Left renal cortex interstitium (tissue), 4 donors: ENCODE results near the gene ADAM15. TPM values are rescaled to one million over a fixed set of nuclear protein-coding genes. Genes with fewer than 3 reads are reported as not detected.
A peak's percentile ranks its signal among the peaks of the same experiment; 100 is the strongest.

Experiments used
- DNase-seq, 4 donors: peaks; one replicate each; pipeline ENCODE4 v3.0.0-alpha.2; 2013; ENCODE audit warnings: low read depth in 4 of 4, low spot score in 2 of 4, missing footprints in 1 of 4
- polyA plus RNA-seq, 4 donors: library from polyadenylated mRNA; unstranded; fragments of 120-200 nt; gene quantifications; one replicate each; pipeline ENCODE4 v1.2.1, GENCODE V29; 2013; ENCODE audit not compliant: insufficient read length in 4 of 4

The ADAM15 gene
- 10 to 100 TPM; 36.7 to 55.8 (median 55.4) TPM for polyA plus RNA-seq

- DNase-seq = no peak
Measured at GRCh38 chr1:155050560-155051341, at the start of gene ADAM15. Gene ADAM15, plus strand, starts transcription at chr1:155051316. Its CDS starts 71 bp downstream, at chr1:155051387.

- DNase-seq = peak in 1 of 4 donors; percentile 63
Measured at GRCh38 chr1:155001425-155001674, 49.8 kb upstream of the ADAM15 start.

- DNase-seq = peak; percentile 94 to 98 (median 98)
Measured at GRCh38 chr1:155001675-155002463, 49.2 kb upstream of the ADAM15 start.

GRCh38 chr1:155002464-155003226, 48.5 kb upstream of the ADAM15 start, which contains the start of gene ZBTB7B:
Gene ZBTB7B, plus strand, starts transcription at chr1:155002802. Its CDS starts 11,859 bp downstream, at chr1:155014661.
- DNase-seq = peak in 1 of 4 donors; percentile 23

- DNase-seq = no peak
Measured at GRCh38 chr1:155003227-155003765, 47.8 kb upstream of the ADAM15 start.

- DNase-seq = no peak
Measured at GRCh38 chr1:155003766-155004351, 47.3 kb upstream of the ADAM15 start.

- no peak for DNase-seq
Measured at GRCh38 chr1:155004352-155005075, 46.6 kb upstream of the ADAM15 start.

GRCh38 chr1:155005076-155006011, 45.8 kb upstream of the ADAM15 start:
- DNase-seq = no peak

- no peak for DNase-seq
Measured at GRCh38 chr1:155006601-155007101, 44.5 kb upstream of the ADAM15 start.

GRCh38 chr1:155007251-155007828, 43.8 kb upstream of the ADAM15 start:
- DNase-seq = no peak

- DNase-seq = no peak
Measured at GRCh38 chr1:155008015-155008941, 42.8 kb upstream of the ADAM15 start.

- no peak for DNase-seq
Measured at GRCh38 chr1:155009221-155009711, 41.9 kb upstream of the ADAM15 start.

- no peak for DNase-seq
Measured at GRCh38 chr1:155009742-155010141, 41.4 kb upstream of the ADAM15 start.

- DNase-seq = no peak
Measured at GRCh38 chr1:155010211-155010918, 40.8 kb upstream of the ADAM15 start.

- no peak for DNase-seq
Measured at GRCh38 chr1:155011004-155011416, 40.1 kb upstream of the ADAM15 start.

GRCh38 chr1:155011437-155012025, 39.6 kb upstream of the ADAM15 start:
- no peak for DNase-seq
